GM13977 (cell line): ENCODE results near the gene CXCL9.

Source experiments
- DNase-seq: peaks from one replicate; pipeline ENCODE4 v3.0.0; 2012; ENCODE audit warnings: low spot score
- in situ Hi-C: fragments of 300-500 bp; cut with MboI; formaldehyde crosslinking; loops from one replicate; pipeline ENCODE4 v1.12.0; 2022; ENCODE audit warnings: low sequenced_read_pairs, low pct_unique_long_range_greater_than_20kb, mixed read lengths, inconsistent platforms; ENCODE audit not compliant: unreplicated experiment
- TF ChIP-seq, protein P1 (sequence below): IDR thresholded peaks from 2 replicates; pipeline ENCODE4 v1.5.1; 2012; ENCODE audit warnings: mild to moderate bottlenecking, control low read depth; ENCODE audit not compliant: insufficient read depth; ENCODE audit errors: extremely low read depth, missing control alignments

CXCL9 gene

GRCh38 chr4:76023389-76023788, 16.1 kb upstream of the CXCL9 start, which contains the start of gene CXCL10:
Gene CXCL10 (minus strand): TSS chr4:76023497. CDS start chr4:76023431, 66 bp downstream.
- in situ Hi-C loops = no loop called here
- TF ChIP-seq, protein P1, sequence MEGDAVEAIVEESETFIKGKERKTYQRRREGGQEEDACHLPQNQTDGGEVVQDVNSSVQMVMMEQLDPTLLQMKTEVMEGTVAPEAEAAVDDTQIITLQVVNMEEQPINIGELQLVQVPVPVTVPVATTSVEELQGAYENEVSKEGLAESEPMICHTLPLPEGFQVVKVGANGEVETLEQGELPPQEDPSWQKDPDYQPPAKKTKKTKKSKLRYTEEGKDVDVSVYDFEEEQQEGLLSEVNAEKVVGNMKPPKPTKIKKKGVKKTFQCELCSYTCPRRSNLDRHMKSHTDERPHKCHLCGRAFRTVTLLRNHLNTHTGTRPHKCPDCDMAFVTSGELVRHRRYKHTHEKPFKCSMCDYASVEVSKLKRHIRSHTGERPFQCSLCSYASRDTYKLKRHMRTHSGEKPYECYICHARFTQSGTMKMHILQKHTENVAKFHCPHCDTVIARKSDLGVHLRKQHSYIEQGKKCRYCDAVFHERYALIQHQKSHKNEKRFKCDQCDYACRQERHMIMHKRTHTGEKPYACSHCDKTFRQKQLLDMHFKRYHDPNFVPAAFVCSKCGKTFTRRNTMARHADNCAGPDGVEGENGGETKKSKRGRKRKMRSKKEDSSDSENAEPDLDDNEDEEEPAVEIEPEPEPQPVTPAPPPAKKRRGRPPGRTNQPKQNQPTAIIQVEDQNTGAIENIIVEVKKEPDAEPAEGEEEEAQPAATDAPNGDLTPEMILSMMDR = no peak
- DNase-seq = no peak

DNA sequence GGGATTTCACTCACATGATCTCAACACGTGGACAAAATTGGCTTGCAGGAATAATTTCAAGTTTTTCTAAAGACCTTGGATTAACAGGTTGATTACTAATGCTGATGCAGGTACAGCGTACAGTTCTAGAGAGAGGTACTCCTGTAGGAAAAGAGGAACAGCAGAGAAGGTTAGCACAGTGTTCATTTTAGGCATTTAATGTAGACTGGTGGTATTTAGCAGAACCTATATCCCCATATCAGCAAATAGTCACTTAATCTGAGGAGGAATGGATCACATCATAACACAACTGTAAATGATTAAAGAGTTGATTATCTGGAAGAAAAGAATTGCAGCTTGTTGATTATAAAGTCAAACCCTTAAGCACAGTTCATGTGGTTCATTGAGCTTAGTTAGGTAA, 15.4 kb upstream of the CXCL9 start:
- in situ Hi-C loops = no loop called here
- no peak for DNase-seq
- TF ChIP-seq, protein P1 = no peak

- TF ChIP-seq, protein P1 = no peak
- in situ Hi-C loops = no loop called here
- no peak for DNase-seq
Measured at GRCh38 chr4:76022031-76022430, 14.7 kb upstream of the CXCL9 start.

DNA sequence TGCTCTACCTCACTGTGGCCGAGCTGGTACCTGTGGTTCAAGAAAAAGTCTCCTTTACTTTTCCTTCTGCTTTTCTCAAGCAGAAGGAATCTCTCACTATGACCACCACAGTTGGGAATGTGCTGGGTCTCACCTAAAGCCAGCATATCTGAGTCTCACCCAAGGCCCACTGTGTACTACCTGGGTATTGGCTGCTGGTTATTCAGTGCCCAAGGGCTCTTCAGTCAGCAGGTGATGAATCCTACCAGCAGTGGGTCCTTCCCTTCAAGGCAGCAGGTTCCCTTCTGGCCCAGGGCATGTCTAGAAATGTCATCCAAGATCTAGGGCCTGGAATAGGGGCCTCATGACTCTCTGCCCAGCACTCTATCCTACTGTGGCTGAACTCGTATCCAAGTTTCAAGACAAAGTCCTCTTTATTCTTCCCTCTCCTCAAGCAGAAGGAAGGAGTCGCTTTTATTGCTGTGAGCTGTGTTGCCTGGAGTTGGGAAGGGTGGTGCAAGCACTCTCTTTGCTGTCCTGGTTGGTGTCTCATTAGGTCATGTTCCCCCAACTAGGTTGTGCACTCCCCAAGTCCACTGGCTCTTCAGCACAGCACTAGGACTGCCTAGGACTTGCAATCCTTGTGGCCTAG, 9.9 kb upstream of the CXCL9 start:
- TF ChIP-seq, protein P1 = no peak
- DNase-seq = no peak
- in situ Hi-C loops = no loop called here

GRCh38 chr4:76016393-76016792, 9.1 kb upstream of the CXCL9 start:
- in situ Hi-C loops = no loop called here
- TF ChIP-seq, protein P1 = no peak
- no peak for DNase-seq

GRCh38 chr4:76013540-76013939, 6.2 kb upstream of the CXCL9 start:
- TF ChIP-seq, protein P1 = no peak
- no peak for DNase-seq
- in situ Hi-C loops = no loop called here
